HepG2 (cell line): Measurements from ENCODE around the gene CARMIL1. TPM values are rescaled to one million over a fixed set of nuclear protein-coding genes. Genes with fewer than 3 reads are reported as not detected.

Experiments used
- CENPT ChIP-seq: sonication (generic); formaldehyde crosslinking; IDR thresholded peaks from 2 replicates; pipeline ENCODE4 v1.8.0; 2022; ENCODE audit warnings: low read depth, mild to moderate bottlenecking, moderate library complexity, missing genetic modification reagents
- CENPX ChIP-seq: sonication (generic); formaldehyde crosslinking; IDR thresholded peaks from 2 replicates; pipeline ENCODE4 v1.9.0; 2021; ENCODE audit warnings: mild to moderate bottlenecking, missing genetic modification reagents, moderate library complexity
- FOXM1 ChIP-seq: sonication (generic); formaldehyde crosslinking; IDR thresholded peaks from 2 replicates; pipeline ENCODE4 v1.5.0; 2020; ENCODE audit warnings: missing genetic modification reagents
- MAFG ChIP-seq: sonication (generic); formaldehyde crosslinking; IDR thresholded peaks from 2 replicates; pipeline ENCODE4 v1.5.1; 2020; ENCODE audit warnings: mild to moderate bottlenecking, missing genetic modification reagents
- RFXANK ChIP-seq: IDR thresholded peaks from 2 replicates; pipeline ENCODE4 v1.6.1; 2016
- TARDBP ChIP-seq: sonication (generic); formaldehyde crosslinking; IDR thresholded peaks from 2 replicates; pipeline ENCODE4 v1.8.0; 2022; ENCODE audit warnings: mild to moderate bottlenecking, missing genetic modification reagents
- ZNF225 ChIP-seq: sonication (generic); formaldehyde crosslinking; IDR thresholded peaks from 2 replicates; pipeline ENCODE4 v1.4.0; 2020; ENCODE audit warnings: mild to moderate bottlenecking, missing genetic modification reagents
- ZNF496 ChIP-seq: sonication (generic); formaldehyde crosslinking; IDR thresholded peaks from 2 replicates; pipeline ENCODE4 v1.8.1; 2023; ENCODE audit warnings: mild to moderate bottlenecking, moderate library complexity, missing genetic modification reagents; ENCODE audit not compliant: insufficient replicate concordance
- polyA plus RNA-seq, 8 experiments: library from polyadenylated mRNA; depleted of rRNA in 3 of 8; stranded (reverse) in 7 of 8; unstranded in 1 of 8; fragments of >200 nt; fragmentation: Illumina TruSeq in 4 of 8; extraction: Trizol in 4 of 8; gene quantifications; 2 replicates each; pipeline versions ENCODE4 v1.2.1 to v1.2.3, GENCODE V29; 2011 to 2016; ENCODE audit warnings: low read depth in 4 of 8, missing spikeins in 1 of 8, mixed read lengths in 1 of 8; ENCODE audit not compliant: insufficient read depth in 1 of 8
- total RNA-seq, 5 experiments: library from RNA; depleted of rRNA; stranded (reverse); fragments of >200 nt; fragmentation: Illumina TruSeq; extraction: Trizol; gene quantifications; 2 replicates each; pipeline ENCODE4 v1.2.3, GENCODE V29; 2016; ENCODE audit warnings: low read depth in 1 of 5
- TF ChIP-seq, protein P1 (sequence below): sonication (generic); formaldehyde crosslinking; IDR thresholded peaks from 2 replicates; pipeline ENCODE4 v1.9.0; 2021; ENCODE audit warnings: mild to moderate bottlenecking, missing genetic modification reagents
- TF ChIP-seq, protein P2 (sequence below): sonication (generic); formaldehyde crosslinking; IDR thresholded peaks from 2 replicates; pipeline ENCODE4 v1.4.0; 2020; ENCODE audit warnings: mild to moderate bottlenecking, missing genetic modification reagents
- TF ChIP-seq, protein P3 (sequence below): sonication (generic); formaldehyde crosslinking; IDR thresholded peaks from 2 replicates; pipeline ENCODE4 v1.4.0; 2020; ENCODE audit warnings: missing genetic modification reagents, borderline replicate concordance
- TF ChIP-seq, protein P4 (sequence below): sonication (generic); formaldehyde crosslinking; IDR thresholded peaks from 2 replicates; pipeline ENCODE4 v1.8.0; 2023; ENCODE audit warnings: mild to moderate bottlenecking, missing genetic modification reagents

Gene CARMIL1
- total and polyA plus RNA-seq, 2 of the 13 experiments (the other 11 are each of a cell fraction or from before 2014, with no cell fraction given) = 1.8 to 2.6 TPM

- TF ChIP-seq, protein P1, sequence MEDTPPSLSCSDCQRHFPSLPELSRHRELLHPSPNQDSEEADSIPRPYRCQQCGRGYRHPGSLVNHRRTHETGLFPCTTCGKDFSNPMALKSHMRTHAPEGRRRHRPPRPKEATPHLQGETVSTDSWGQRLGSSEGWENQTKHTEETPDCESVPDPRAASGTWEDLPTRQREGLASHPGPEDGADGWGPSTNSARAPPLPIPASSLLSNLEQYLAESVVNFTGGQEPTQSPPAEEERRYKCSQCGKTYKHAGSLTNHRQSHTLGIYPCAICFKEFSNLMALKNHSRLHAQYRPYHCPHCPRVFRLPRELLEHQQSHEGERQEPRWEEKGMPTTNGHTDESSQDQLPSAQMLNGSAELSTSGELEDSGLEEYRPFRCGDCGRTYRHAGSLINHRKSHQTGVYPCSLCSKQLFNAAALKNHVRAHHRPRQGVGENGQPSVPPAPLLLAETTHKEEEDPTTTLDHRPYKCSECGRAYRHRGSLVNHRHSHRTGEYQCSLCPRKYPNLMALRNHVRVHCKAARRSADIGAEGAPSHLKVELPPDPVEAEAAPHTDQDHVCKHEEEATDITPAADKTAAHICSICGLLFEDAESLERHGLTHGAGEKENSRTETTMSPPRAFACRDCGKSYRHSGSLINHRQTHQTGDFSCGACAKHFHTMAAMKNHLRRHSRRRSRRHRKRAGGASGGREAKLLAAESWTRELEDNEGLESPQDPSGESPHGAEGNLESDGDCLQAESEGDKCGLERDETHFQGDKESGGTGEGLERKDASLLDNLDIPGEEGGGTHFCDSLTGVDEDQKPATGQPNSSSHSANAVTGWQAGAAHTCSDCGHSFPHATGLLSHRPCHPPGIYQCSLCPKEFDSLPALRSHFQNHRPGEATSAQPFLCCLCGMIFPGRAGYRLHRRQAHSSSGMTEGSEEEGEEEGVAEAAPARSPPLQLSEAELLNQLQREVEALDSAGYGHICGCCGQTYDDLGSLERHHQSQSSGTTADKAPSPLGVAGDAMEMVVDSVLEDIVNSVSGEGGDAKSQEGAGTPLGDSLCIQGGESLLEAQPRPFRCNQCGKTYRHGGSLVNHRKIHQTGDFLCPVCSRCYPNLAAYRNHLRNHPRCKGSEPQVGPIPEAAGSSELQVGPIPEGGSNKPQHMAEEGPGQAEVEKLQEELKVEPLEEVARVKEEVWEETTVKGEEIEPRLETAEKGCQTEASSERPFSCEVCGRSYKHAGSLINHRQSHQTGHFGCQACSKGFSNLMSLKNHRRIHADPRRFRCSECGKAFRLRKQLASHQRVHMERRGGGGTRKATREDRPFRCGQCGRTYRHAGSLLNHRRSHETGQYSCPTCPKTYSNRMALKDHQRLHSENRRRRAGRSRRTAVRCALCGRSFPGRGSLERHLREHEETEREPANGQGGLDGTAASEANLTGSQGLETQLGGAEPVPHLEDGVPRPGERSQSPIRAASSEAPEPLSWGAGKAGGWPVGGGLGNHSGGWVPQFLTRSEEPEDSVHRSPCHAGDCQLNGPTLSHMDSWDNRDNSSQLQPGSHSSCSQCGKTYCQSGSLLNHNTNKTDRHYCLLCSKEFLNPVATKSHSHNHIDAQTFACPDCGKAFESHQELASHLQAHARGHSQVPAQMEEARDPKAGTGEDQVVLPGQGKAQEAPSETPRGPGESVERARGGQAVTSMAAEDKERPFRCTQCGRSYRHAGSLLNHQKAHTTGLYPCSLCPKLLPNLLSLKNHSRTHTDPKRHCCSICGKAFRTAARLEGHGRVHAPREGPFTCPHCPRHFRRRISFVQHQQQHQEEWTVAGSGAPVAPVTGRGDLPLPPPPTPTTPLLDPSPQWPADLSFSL (CRISPR knock-in tag) = no peak
- TF ChIP-seq ZNF225 (CRISPR knock-in tag) (no peak), CENPX (CRISPR knock-in tag) (no peak), TARDBP (CRISPR knock-in tag) (no peak), MAFG (CRISPR knock-in tag) (no peak), ZNF496 (CRISPR knock-in tag) (no peak), FOXM1 (CRISPR knock-in tag) (no peak), CENPT (CRISPR knock-in tag) (no peak), RFXANK (CRISPR knock-in tag) (no peak)
- TF ChIP-seq, protein P2, sequence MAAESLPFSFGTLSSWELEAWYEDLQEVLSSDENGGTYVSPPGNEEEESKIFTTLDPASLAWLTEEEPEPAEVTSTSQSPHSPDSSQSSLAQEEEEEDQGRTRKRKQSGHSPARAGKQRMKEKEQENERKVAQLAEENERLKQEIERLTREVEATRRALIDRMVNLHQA = no peak
- TF ChIP-seq, protein P3, sequence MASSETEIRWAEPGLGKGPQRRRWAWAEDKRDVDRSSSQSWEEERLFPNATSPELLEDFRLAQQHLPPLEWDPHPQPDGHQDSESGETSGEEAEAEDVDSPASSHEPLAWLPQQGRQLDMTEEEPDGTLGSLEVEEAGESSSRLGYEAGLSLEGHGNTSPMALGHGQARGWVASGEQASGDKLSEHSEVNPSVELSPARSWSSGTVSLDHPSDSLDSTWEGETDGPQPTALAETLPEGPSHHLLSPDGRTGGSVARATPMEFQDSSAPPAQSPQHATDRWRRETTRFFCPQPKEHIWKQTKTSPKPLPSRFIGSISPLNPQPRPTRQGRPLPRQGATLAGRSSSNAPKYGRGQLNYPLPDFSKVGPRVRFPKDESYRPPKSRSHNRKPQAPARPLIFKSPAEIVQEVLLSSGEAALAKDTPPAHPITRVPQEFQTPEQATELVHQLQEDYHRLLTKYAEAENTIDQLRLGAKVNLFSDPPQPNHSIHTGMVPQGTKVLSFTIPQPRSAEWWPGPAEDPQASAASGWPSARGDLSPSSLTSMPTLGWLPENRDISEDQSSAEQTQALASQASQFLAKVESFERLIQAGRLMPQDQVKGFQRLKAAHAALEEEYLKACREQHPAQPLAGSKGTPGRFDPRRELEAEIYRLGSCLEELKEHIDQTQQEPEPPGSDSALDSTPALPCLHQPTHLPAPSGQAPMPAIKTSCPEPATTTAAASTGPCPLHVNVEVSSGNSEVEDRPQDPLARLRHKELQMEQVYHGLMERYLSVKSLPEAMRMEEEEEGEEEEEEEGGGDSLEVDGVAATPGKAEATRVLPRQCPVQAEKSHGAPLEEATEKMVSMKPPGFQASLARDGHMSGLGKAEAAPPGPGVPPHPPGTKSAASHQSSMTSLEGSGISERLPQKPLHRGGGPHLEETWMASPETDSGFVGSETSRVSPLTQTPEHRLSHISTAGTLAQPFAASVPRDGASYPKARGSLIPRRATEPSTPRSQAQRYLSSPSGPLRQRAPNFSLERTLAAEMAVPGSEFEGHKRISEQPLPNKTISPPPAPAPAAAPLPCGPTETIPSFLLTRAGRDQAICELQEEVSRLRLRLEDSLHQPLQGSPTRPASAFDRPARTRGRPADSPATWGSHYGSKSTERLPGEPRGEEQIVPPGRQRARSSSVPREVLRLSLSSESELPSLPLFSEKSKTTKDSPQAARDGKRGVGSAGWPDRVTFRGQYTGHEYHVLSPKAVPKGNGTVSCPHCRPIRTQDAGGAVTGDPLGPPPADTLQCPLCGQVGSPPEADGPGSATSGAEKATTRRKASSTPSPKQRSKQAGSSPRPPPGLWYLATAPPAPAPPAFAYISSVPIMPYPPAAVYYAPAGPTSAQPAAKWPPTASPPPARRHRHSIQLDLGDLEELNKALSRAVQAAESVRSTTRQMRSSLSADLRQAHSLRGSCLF (CRISPR knock-in tag) = no peak
- TF ChIP-seq, protein P4, sequence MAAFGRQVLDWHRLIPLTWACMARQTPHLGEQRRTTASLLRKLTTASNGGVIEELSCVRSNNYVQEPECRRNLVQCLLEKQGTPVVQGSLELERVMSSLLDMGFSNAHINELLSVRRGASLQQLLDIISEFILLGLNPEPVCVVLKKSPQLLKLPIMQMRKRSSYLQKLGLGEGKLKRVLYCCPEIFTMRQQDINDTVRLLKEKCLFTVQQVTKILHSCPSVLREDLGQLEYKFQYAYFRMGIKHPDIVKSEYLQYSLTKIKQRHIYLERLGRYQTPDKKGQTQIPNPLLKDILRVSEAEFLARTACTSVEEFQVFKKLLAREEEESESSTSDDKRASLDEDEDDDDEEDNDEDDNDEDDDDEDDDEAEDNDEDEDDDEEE (CRISPR knock-in tag) = no peak
Observed at GRCh38 chr6:25655723-25656122, 376.5 kb downstream of the CARMIL1 start (continued).
